KMS-11 (cell line): ENCODE results near the gene DLX3.

Experiments
- H2AFZ ChIP-seq: fragments of 200-600 bp; sonication (generic); 2 replicates; pipeline ENCODE4 v1.6.1; 2016; ENCODE audit warnings: antibody characterized with exemption, mixed run types, low read depth
- H3K27ac ChIP-seq: fragments of 200-600 bp; sonication (generic); 2 replicates; pipeline ENCODE4 v1.6.1; 2016; ENCODE audit warnings: mild to moderate bottlenecking, mixed run types
- H3K27me3 ChIP-seq: fragments of 200-600 bp; sonication (generic); 2 replicates; pipeline ENCODE4 v1.6.1; 2017; ENCODE audit warnings: mild to moderate bottlenecking, low read depth, mixed run types, moderate library complexity; ENCODE audit not compliant: insufficient read depth
- H3K36me3 ChIP-seq: fragments of 200-600 bp; sonication (generic); 2 replicates; pipeline ENCODE4 v1.6.1; 2017; ENCODE audit warnings: mild to moderate bottlenecking, mixed run types; ENCODE audit not compliant: insufficient read depth
- H3K4me1 ChIP-seq: fragments of 200-600 bp; sonication (generic); 2 replicates; pipeline ENCODE4 v1.6.1; 2016; ENCODE audit warnings: mild to moderate bottlenecking, low read depth, mixed run types; ENCODE audit not compliant: poor library complexity, severe bottlenecking
- H3K4me2 ChIP-seq: fragments of 200-600 bp; sonication (generic); 2 replicates; pipeline ENCODE4 v1.7.0; 2016; ENCODE audit warnings: mild to moderate bottlenecking, mixed run types
- H3K4me3 ChIP-seq: fragments of 200-600 bp; sonication (generic); IDR thresholded peaks from 2 replicates; pipeline ENCODE4 v1.6.1; 2017; ENCODE audit warnings: low read depth, low read length, mixed read lengths; ENCODE audit not compliant: insufficient read depth
- H3K79me2 ChIP-seq: fragments of 200-600 bp; sonication (generic); 2 replicates; pipeline ENCODE4 v1.6.1; 2016; ENCODE audit warnings: low read depth, mixed run types; ENCODE audit not compliant: insufficient read depth
- H3K9ac ChIP-seq: fragments of 200-600 bp; sonication (generic); 2 replicates; pipeline ENCODE4 v1.6.1; 2016; ENCODE audit warnings: mild to moderate bottlenecking, mixed run types
- H4K20me1 ChIP-seq: fragments of 200-600 bp; sonication (generic); 2 replicates; pipeline ENCODE4 v1.6.1; 2016; ENCODE audit warnings: mild to moderate bottlenecking, mixed run types; ENCODE audit not compliant: insufficient read depth
- CTCF ChIP-seq: fragments of 200-600 bp; sonication (generic); conservative IDR thresholded peaks from 2 replicates; pipeline ENCODE4 v1.6.1; 2017; ENCODE audit warnings: low read depth, mild to moderate bottlenecking, antibody characterized with exemption, low read length, moderate library complexity, mixed read lengths

Gene DLX3

GRCh38 chr17:50026046-50026675 is 31.1 kb upstream of the DLX3 start:
- Histone ChIP-seq H3K9ac (no peak overlapping the region), H3K79me2 (no peaks in the 10 kb centered on the region), H3K36me3 (no peaks in the 10 kb centered on the region)

GRCh38 chr17:50024808-50025207 is 29.8 kb upstream of the DLX3 start:
- Histone ChIP-seq H3K79me2 (no peaks in the 10 kb centered on the region), H3K4me1 (peaks cover 7% of the 10 kb centered on the region), H3K4me3 (no peak overlapping the region), H3K27ac (no peak overlapping the region), H2AFZ (no peak overlapping the region), H3K27me3 (peaks cover 34% of the 10 kb centered on the region), H3K4me2 (no peak overlapping the region), H4K20me1 (no peaks in the 10 kb centered on the region), H3K36me3 (no peaks in the 10 kb centered on the region), H3K9ac (no peak overlapping the region)
- TF ChIP-seq CTCF, result no peak

More at GRCh38 chr17:50026046-50026675, 31.1 kb upstream of the DLX3 start:
- Histone ChIP-seq H2AFZ (no peak overlapping the region), H3K4me1 (peaks cover 7% of the 10 kb centered on the region), H4K20me1 (no peaks in the 10 kb centered on the region), H3K27me3 (peaks cover 34% of the 10 kb centered on the region), H3K4me2 (no peak overlapping the region), H3K4me3 (no peak overlapping the region), H3K27ac (no peak overlapping the region)
- TF ChIP-seq CTCF, result no peak

GRCh38 chr17:50023520-50023919 is 28.5 kb upstream of the DLX3 start:
- Histone ChIP-seq H3K9ac (no peak overlapping the region), H3K36me3 (no peaks in the 10 kb centered on the region), H3K4me2 (no peak overlapping the region), H2AFZ (no peak overlapping the region), H3K27me3 (peaks cover 33% of the 10 kb centered on the region), H3K4me3 (no peak overlapping the region), H4K20me1 (no peaks in the 10 kb centered on the region), H3K27ac (no peak overlapping the region), H3K79me2 (no peaks in the 10 kb centered on the region), H3K4me1 (peaks cover 7% of the 10 kb centered on the region)
- TF ChIP-seq CTCF, result no peak

GRCh38 chr17:50022463-50023130 is 27.6 kb upstream of the DLX3 start:
- H3K79me2 ChIP-seq, result no peaks in the 10 kb centered on the region
- H3K9ac ChIP-seq, result no peak overlapping the region
- no peaks in the 10 kb centered on the region for H3K36me3 ChIP-seq
- H3K27me3 ChIP-seq, result peaks cover 28% of the 10 kb centered on the region
- no peak overlapping the region for H3K4me2 ChIP-seq
- no peaks in the 10 kb centered on the region for H4K20me1 ChIP-seq
- H3K27ac ChIP-seq, result no peak overlapping the region
- no peak for TF ChIP-seq CTCF
- H2AFZ ChIP-seq, result no peak overlapping the region
- peaks cover 7% of the 10 kb centered on the region for H3K4me1 ChIP-seq
- no peak overlapping the region for H3K4me3 ChIP-seq
